OCI-LY3 (cell line): Measurements from ENCODE around the gene TMEM200B.
"Not testable (repeated sequence)": the region's sequence is repeated elsewhere in the genome, so short reads cannot be mapped to it uniquely, and the experiment has no call there.

Source experiments
- CTCF ChIP-seq: fragments of 200-600, 300-600 bp; sonication (generic); IDR thresholded peaks from 2 replicates; pipeline ENCODE4 v1.5.1; 2014; ENCODE audit warnings: antibody characterized with exemption, low read length, low read depth
- EZH2phosphoT487 ChIP-seq: fragments of 200-600 bp; shearing (Covaris generic); IDR thresholded peaks from 2 replicates; pipeline ENCODE4 v1.6.1; 2018; ENCODE audit warnings: antibody characterized with exemption, mixed run types, low read depth

DNA sequence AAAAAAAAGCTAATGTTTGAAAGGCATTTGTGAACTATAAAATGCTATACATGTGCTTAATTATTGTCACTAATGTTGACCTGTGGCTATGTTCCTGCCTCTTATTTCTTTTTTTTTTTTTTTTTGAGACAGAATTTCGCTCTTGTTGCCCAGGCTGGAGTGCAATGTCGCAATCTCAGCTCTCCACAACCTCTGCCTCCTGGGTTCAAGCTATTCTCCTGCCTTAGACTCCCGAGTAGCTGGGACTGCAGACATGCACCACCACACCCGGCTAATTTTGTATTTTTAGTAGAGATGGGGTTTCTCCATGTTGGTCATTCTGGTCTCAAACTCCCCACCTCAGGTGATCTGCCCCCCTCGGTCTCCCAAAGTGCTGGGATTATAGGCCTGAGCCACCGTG lies 15.7 kb downstream of the TMEM200B start:
- TF ChIP-seq CTCF, EZH2phosphoT487: not testable (repeated sequence)
